BJ (cell line): ENCODE results near the gene ZNF554. TPM values are rescaled to one million over a fixed set of nuclear protein-coding genes. Genes with fewer than 3 reads are reported as not detected.

Experiments used
- CTCF ChIA-PET: fragments of 350-600 bp; formaldehyde crosslinking; extraction: SDS; loops from one replicate; lab custom pipeline; 2021; ENCODE audit warnings: antibody characterized with exemption, inconsistent platforms; lab: Yijun Ruan, JAX
- POLR2A ChIA-PET: fragments of 300-600 bp; sonication (Branson Sonifier 250); formaldehyde crosslinking; extraction: SDS; loops from one replicate; lab custom pipeline; 2021; ENCODE audit warnings: antibody characterized with exemption; lab: Charles Lee
- DNase-seq: peaks from one replicate; pipeline ENCODE4 v3.0.0-alpha.2; 2011; ENCODE audit warnings: low read depth
- H3K27me3 ChIP-seq: 2 replicates; pipeline ENCODE4 v1.6.0; 2011; ENCODE audit warnings: low read length; ENCODE audit not compliant: control insufficient read depth, insufficient read depth
- H3K36me3 ChIP-seq: 2 replicates; pipeline ENCODE4 v1.5.1; 2011; ENCODE audit warnings: low read length; ENCODE audit not compliant: control insufficient read depth, insufficient read depth
- H3K4me3 ChIP-seq: 2 replicates; pipeline ENCODE4 v1.5.1; 2011; ENCODE audit warnings: low read depth, mild to moderate bottlenecking, control low read depth, low read length
- CTCF ChIP-seq: IDR thresholded peaks from 2 replicates; pipeline ENCODE4 v1.5.1; 2011; ENCODE audit warnings: low read depth, mild to moderate bottlenecking, control low read depth, inconsistent platforms, low read length, moderate library complexity; ENCODE audit not compliant: insufficient read depth
- polyA plus RNA-seq: library from polyadenylated mRNA; depleted of rRNA; stranded (reverse); fragments of >200 nt; gene quantifications from 2 replicates; pipeline ENCODE4 v1.2.3, GENCODE V29; 2011

Gene ZNF554
- polyA plus RNA-seq, 1 experiment: 2.1 TPM

- ChIA-PET CTCF (interaction anchor here (0.6 to 1.4 kb wide), 4 partner anchors 18 to 82 kb away, joined by 3 read pairs; partner anchors contain the start of gene ZNF555), POLR2A (no interaction called here)
- no peak for TF ChIP-seq CTCF
- Histone ChIP-seq H3K36me3 (peaks cover 3% of the 10 kb centered on the region; the same call in 1 of the 2 replicates), H3K27me3 (no peaks in the 10 kb centered on the region), H3K4me3 (no peak overlapping the region)
- DNase-seq: no peak
Measured at GRCh38 chr19:2822846-2823245, 3.2 kb downstream of the ZNF554 start.

GRCh38 chr19:2823646-2824045 is 4.0 kb downstream of the ZNF554 start:
- ChIA-PET POLR2A (no interaction called here), CTCF (interaction anchor here (1.0 kb wide), 1 partner anchor 17 kb away, joined by 3 read pairs; the partner anchor contains the start of gene ZNF555)
- Histone ChIP-seq H3K4me3 (no peak overlapping the region), H3K27me3 (no peaks in the 10 kb centered on the region), H3K36me3 (peaks cover 3% of the 10 kb centered on the region; the same call in 1 of the 2 replicates)
- no peak for DNase-seq
- no peak for TF ChIP-seq CTCF

- POLR2A ChIA-PET: interaction anchor here (1.1 kb wide), 1 partner anchor 107 kb away, joined by 3 read pairs; no protein-coding TSS in a partner anchor
- H3K4me3 ChIP-seq: no peak overlapping the region
- DNase-seq: no peak
- CTCF ChIA-PET: interaction anchor here (0.6 to 1.0 kb wide), 3 partner anchors 17 to 43 kb away, joined by 3 read pairs; partner anchors contain the start of genes ZNF555 and ZNF556
- no peak for TF ChIP-seq CTCF
- peaks cover 3% of the 10 kb centered on the region; the same call in 1 of the 2 replicates for H3K36me3 ChIP-seq
- no peaks in the 10 kb centered on the region for H3K27me3 ChIP-seq
Measured at GRCh38 chr19:2824129-2824528, 4.5 kb downstream of the ZNF554 start.

- ChIA-PET CTCF (no interaction called here), POLR2A (no interaction called here)
- Histone ChIP-seq H3K36me3 (peaks cover 3% of the 10 kb centered on the region; the same call in 1 of the 2 replicates), H3K4me3 (no peak overlapping the region), H3K27me3 (no peaks in the 10 kb centered on the region)
- no peak for DNase-seq
- no peak for TF ChIP-seq CTCF
Measured at GRCh38 chr19:2827022-2827421, 7.4 kb downstream of the ZNF554 start.

- Histone ChIP-seq H3K4me3 (no peak overlapping the region), H3K36me3 (peaks cover 1% of the 10 kb centered on the region; the same call in 1 of the 2 replicates), H3K27me3 (no peaks in the 10 kb centered on the region)
- CTCF ChIA-PET: no interaction called here
- TF ChIP-seq CTCF: no peak
- POLR2A ChIA-PET: no interaction called here
- DNase-seq: no peak
Measured at GRCh38 chr19:2827840-2828489, 8.3 kb downstream of the ZNF554 start.
